K562 (cell line): Measurements from ENCODE around the gene RSPRY1. TPM values are rescaled to one million over a fixed set of nuclear protein-coding genes. Genes with fewer than 3 reads are reported as not detected.
A peak's percentile ranks its signal among the peaks of the same experiment; 100 is the strongest.

ENCODE experiments used
- ETV5 ChIP-seq: sonication (generic); formaldehyde crosslinking; IDR thresholded peaks from 2 replicates; pipeline ENCODE4 v1.4.0; 2020; ENCODE audit warnings: low read depth, mild to moderate bottlenecking, missing genetic modification reagents
- EZH2 ChIP-seq: IDR thresholded peaks from 2 replicates; pipeline ENCODE4 v1.6.1; 2012; ENCODE audit warnings: low read depth, mild to moderate bottlenecking, inconsistent platforms, low read length, borderline replicate concordance
- FOXJ2 ChIP-seq: fragments of 200-800 bp; sonication (Bioruptor generic); IDR thresholded peaks from 2 replicates; pipeline ENCODE4 v1.6.1; 2016; ENCODE audit warnings: missing genetic modification characterization, missing compliant biosample characterization
- HNRNPL ChIP-seq: fragments of 200-400 bp; formaldehyde crosslinking; IDR thresholded peaks from 2 replicates; pipeline ENCODE4 v1.6.1; 2017; ENCODE audit warnings: low read depth, mild to moderate bottlenecking, low read length
- NR0B1 ChIP-seq: fragments of 450-650 bp; IDR thresholded peaks from one replicate; pipeline ENCODE4 v1.6.1; 2018; ENCODE audit warnings: mild to moderate bottlenecking, moderate library complexity; ENCODE audit not compliant: partially characterized antibody
- NR2F6 ChIP-seq: fragments of 450-650 bp; formaldehyde crosslinking; IDR thresholded peaks from 2 replicates; pipeline ENCODE4 v1.4.0; 2020; ENCODE audit warnings: mild to moderate bottlenecking
- RREB1 ChIP-seq: fragments of 250-450 bp; sonication (Bioruptor Pico); IDR thresholded peaks from 2 replicates; pipeline ENCODE4 v1.4.0; 2020
- SIRT6 ChIP-seq: IDR thresholded peaks from one replicate; pipeline ENCODE4 v1.6.1; 2012; ENCODE audit warnings: low read depth, mild to moderate bottlenecking, control low read depth, inconsistent platforms, low read length, moderate library complexity
- SMARCA5 ChIP-seq: fragments of 450-650 bp; IDR thresholded peaks from 2 replicates; pipeline ENCODE4 v1.6.1; 2016
- VEZF1 ChIP-seq: fragments of 200-800 bp; sonication (Bioruptor generic); IDR thresholded peaks from 2 replicates; pipeline ENCODE4 v1.6.1; 2017; ENCODE audit warnings: missing genetic modification characterization, missing compliant biosample characterization
- ZNF224 ChIP-seq: sonication (generic); formaldehyde crosslinking; IDR thresholded peaks from 2 replicates; pipeline ENCODE4 v1.8.0; 2022; ENCODE audit warnings: mild to moderate bottlenecking, missing genetic modification reagents
- ZNF696 ChIP-seq: fragments of 250-450 bp; sonication (Bioruptor Pico); conservative IDR thresholded peaks from 2 replicates; pipeline ENCODE4 v1.4.0; 2020; ENCODE audit warnings: mild to moderate bottlenecking, moderate library complexity
- polyA plus RNA-seq, 8 experiments: library from polyadenylated mRNA; depleted of rRNA in 4 of 8; stranded (reverse) in 5 of 8; unstranded in 3 of 8; fragments of >200 nt; fragmentation: Nextera tagmentation in 2 of 8; fragmentation: Illumina TruSeq in 1 of 8; extraction: Ambion mirVana in 2 of 8; extraction: Trizol in 1 of 8; gene quantifications; 2 replicates each; pipeline versions ENCODE4 v1.2.1 to v1.2.3, GENCODE V29; 2011 to 2014; ENCODE audit warnings: inconsistent platforms in 1 of 8, missing spikeins in 1 of 8
- total RNA-seq, 7 experiments: library from RNA; depleted of rRNA in 6 of 7; stranded (reverse); fragments of >200 nt in 6 of 7; fragmentation: Illumina TruSeq in 2 of 7; extraction: Trizol in 2 of 7; gene quantifications; 2 replicates each; pipeline versions ENCODE4 v1.2.1 to v1.2.3, GENCODE V29; 2011 to 2021; ENCODE audit warnings: low replicate concordance in 1 of 7
- TF ChIP-seq, protein P1 (sequence below): sonication (generic); formaldehyde crosslinking; IDR thresholded peaks from 2 replicates; pipeline ENCODE4 v1.8.0; 2022; ENCODE audit warnings: mild to moderate bottlenecking, missing genetic modification reagents, borderline replicate concordance
- TF ChIP-seq, protein P2 (sequence below), 2 experiments: fragments of 450-650 bp in 1 of 2; sonication (generic) in 1 of 2; formaldehyde crosslinking in 1 of 2; IDR thresholded peaks in 1 of 2; conservative IDR thresholded peaks in 1 of 2; 2 replicates each; pipeline versions ENCODE4 v1.6.1 to v1.8.1; 2016 to 2023; ENCODE audit warnings: mild to moderate bottlenecking in 2 of 2, moderate library complexity in 2 of 2, inconsistent platforms in 1 of 2, missing genetic modification reagents in 1 of 2

Gene RSPRY1
- total and polyA plus RNA-seq, 9 of the 15 experiments (the other 6 are each of a cell fraction or from before 2014, with no cell fraction given), result 10.2 to 27.8 (median 20.8) TPM

- TF ChIP-seq VEZF1 (peak; percentile 86), HNRNPL (no peak), SMARCA5 (no peak), NR0B1 (no peak), SIRT6 (no peak), ETV5 (CRISPR knock-in tag) (no peak), FOXJ2 (tag) (no peak), NR2F6 (CRISPR knock-in tag) (no peak), ZNF696 (CRISPR knock-in tag) (no peak), RREB1 (CRISPR knock-in tag) (no peak), EZH2 (no peak), ZNF224 (CRISPR knock-in tag) (0 out of 2 replicates have a peak, but pooled peaks have one; percentile 26)
- TF ChIP-seq, protein P1, sequence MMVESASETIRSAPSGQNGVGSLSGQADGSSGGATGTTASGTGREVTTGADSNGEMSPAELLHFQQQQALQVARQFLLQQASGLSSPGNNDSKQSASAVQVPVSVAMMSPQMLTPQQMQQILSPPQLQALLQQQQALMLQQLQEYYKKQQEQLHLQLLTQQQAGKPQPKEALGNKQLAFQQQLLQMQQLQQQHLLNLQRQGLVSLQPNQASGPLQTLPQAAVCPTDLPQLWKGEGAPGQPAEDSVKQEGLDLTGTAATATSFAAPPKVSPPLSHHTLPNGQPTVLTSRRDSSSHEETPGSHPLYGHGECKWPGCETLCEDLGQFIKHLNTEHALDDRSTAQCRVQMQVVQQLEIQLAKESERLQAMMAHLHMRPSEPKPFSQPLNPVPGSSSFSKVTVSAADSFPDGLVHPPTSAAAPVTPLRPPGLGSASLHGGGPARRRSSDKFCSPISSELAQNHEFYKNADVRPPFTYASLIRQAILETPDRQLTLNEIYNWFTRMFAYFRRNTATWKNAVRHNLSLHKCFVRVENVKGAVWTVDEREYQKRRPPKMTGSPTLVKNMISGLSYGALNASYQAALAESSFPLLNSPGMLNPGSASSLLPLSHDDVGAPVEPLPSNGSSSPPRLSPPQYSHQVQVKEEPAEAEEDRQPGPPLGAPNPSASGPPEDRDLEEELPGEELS (CRISPR knock-in tag), result no peak; the same call in 1 of the 2 replicates
- TF ChIP-seq, protein P2, sequence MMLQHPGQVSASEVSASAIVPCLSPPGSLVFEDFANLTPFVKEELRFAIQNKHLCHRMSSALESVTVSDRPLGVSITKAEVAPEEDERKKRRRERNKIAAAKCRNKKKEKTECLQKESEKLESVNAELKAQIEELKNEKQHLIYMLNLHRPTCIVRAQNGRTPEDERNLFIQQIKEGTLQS (IDR thresholded peaks at IDR 0.05), result no peak
- TF ChIP-seq, protein P2 (CRISPR knock-in tag; conservative IDR thresholded peaks at IDR 0.05), result no peak
These were observed at the start of gene RSPRY1, which contains the start of gene PSME3IP1 (continued) for GRCh38 chr16:57185945-57186871.
